Esophagus muscularis mucosa (tissue), 4 donors: Measurements from ENCODE around the gene ARID1B. TPM values are rescaled to one million over a fixed set of nuclear protein-coding genes. Genes with fewer than 3 reads are reported as not detected.

Source experiments
- DNase-seq: peaks from one replicate; pipeline ENCODE4 v3.0.0-alpha.2; 2017; ENCODE audit errors: extremely low spot score
- H3K27ac ChIP-seq, 4 donors: fragments of 200-600 bp; sonication (generic); replicated peaks in 1 of 4; 1 replicate in 3 of 4; 2 replicates in 1 of 4; pipeline ENCODE4 v1.5.1; 2016 to 2019; ENCODE audit warnings: mild to moderate bottlenecking in 1 of 4
- H3K27me3 ChIP-seq, 4 donors: fragments of 200-600 bp; sonication (generic); one replicate each; pipeline versions ENCODE4 v1.5.1 to v1.6.0; 2016 to 2019
- H3K36me3 ChIP-seq, 4 donors: fragments of 200-600 bp; sonication (generic); one replicate each; pipeline ENCODE4 v1.5.1; 2016 to 2019
- H3K4me1 ChIP-seq, 4 donors: fragments of 200-600 bp; sonication (generic); one replicate each; pipeline ENCODE4 v1.5.1; 2016 to 2019
- H3K4me3 ChIP-seq, 4 donors: fragments of 200-600 bp; sonication (generic); 1 replicate in 2 of 4; 2 replicates in 2 of 4; pipeline ENCODE4 v1.5.1; 2016 to 2019; ENCODE audit warnings: mild to moderate bottlenecking in 4 of 4, moderate library complexity in 1 of 4
- H3K9me3 ChIP-seq, 4 donors: fragments of 200-600 bp; sonication (generic); 1 replicate in 3 of 4; 2 replicates in 1 of 4; pipeline ENCODE4 v1.5.1; 2016 to 2019
- CTCF ChIP-seq, 3 experiments: fragments of 200-600 bp in 2 of 3; fragments of 450-650 bp in 1 of 3; sonication (generic) in 2 of 3; IDR thresholded peaks; one replicate each; pipeline ENCODE4 v1.5.1; 2017 to 2019; ENCODE audit warnings: antibody characterized with exemption in 3 of 3, mild to moderate bottlenecking in 2 of 3, moderate library complexity in 1 of 3
- EP300 ChIP-seq: sonication (generic); formaldehyde crosslinking; IDR thresholded peaks from one replicate; pipeline ENCODE4 v1.6.1; 2017; ENCODE audit warnings: antibody characterized with exemption
- POLR2A ChIP-seq: fragments of 450-650 bp; IDR thresholded peaks from one replicate; pipeline ENCODE4 v1.6.1; 2017; ENCODE audit warnings: antibody characterized with exemption, moderate library complexity, mild to moderate bottlenecking, low read depth
- POLR2AphosphoS5 ChIP-seq, 2 donors: sonication (generic); formaldehyde crosslinking; IDR thresholded peaks; one replicate each; pipeline ENCODE4 v1.6.1; 2017; ENCODE audit warnings: antibody characterized with exemption in 2 of 2
- WGBS: methylation state at CpG from one replicate; pipeline ENCODE4 v1.1.5; 2018; 5-methylcytosine and 5-hydroxymethylcytosine counted together
- intact Hi-C: fragments of 100-400 bp; cut with DNase I; formaldehyde crosslinking; loops from one replicate; pipeline ENCODE4 v1.15.1; 2023
- total RNA-seq, 4 donors: library from RNA; depleted of rRNA; stranded (reverse); fragments of >200 nt; gene quantifications; one replicate each; pipeline versions ENCODE4 v1.1.0 to v1.2.1, GENCODE V29; 2016

Gene ARID1B
- total RNA-seq, 4 donors from 2014 or later: 55.0 to 87.2 (median 72.7) TPM

- peaks cover 15 to 26% (median 23%) of the 10 kb centered on the region in 4 donors for H3K4me1 ChIP-seq
- no peak overlapping the region for H3K4me3 ChIP-seq
- WGBS: 13% methylated on average over 2 of the region's 2 CpGs
- intact Hi-C loops: no loop called here
- no peaks in the 10 kb centered on the region for H3K9me3 ChIP-seq
- no peak for TF ChIP-seq POLR2AphosphoS5 (IDR thresholded peaks at IDR 0.05)
- peak; percentile 34 to 65 (median 44) for TF ChIP-seq CTCF (IDR thresholded peaks at IDR 0.05)
- H3K27me3 ChIP-seq: no peaks in the 10 kb centered on the region
- H3K27ac ChIP-seq: no peak overlapping the region
- no peaks in the 10 kb centered on the region for H3K36me3 ChIP-seq
- DNase-seq: no peak
Observed at GRCh38 chr6:157045831-157046454, 268.8 kb downstream of the ARID1B start.

- Histone ChIP-seq H3K36me3 (no peaks in the 10 kb centered on the region), H3K27ac (no peak overlapping the region), H3K4me1 (peaks cover 17 to 28% (median 24%) of the 10 kb centered on the region in 4 donors), H3K4me3 (no peak overlapping the region), H3K9me3 (no peaks in the 10 kb centered on the region), H3K27me3 (no peaks in the 10 kb centered on the region)
- 97% methylated on average over 1 of the region's 1 CpG for WGBS
- TF ChIP-seq POLR2A (no peak), EP300 (no peak), POLR2AphosphoS5 (IDR thresholded peaks at IDR 0.05) (no peak), CTCF (IDR thresholded peaks at IDR 0.05) (no peak)
- intact Hi-C loops: no loop called here
- DNase-seq: no peak
Observed at GRCh38 chr6:157046776-157047175, 269.6 kb downstream of the ARID1B start.

DNA sequence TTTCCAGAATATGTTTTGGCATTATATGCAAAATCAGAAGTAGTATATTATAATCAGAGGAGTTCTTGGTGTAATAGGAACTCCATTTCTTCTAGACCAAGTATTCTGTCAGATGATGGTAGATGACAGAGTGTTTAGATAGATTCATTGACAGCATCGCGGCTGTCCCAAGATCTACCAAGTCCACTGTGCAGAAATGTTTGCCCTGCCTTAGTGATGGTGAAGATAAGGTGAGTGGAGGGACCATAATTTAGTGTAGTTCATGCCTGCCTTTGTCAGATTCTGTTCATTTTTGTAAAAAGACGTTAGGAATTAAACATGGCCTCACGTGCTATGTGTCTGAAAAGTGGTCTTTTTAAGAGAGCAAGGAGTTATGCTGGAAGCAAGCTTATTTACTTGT lies 270.1 kb downstream of the ARID1B start:
- no peak for DNase-seq
- Histone ChIP-seq H3K9me3 (no peaks in the 10 kb centered on the region), H3K4me3 (no peak overlapping the region), H3K27me3 (no peaks in the 10 kb centered on the region), H3K4me1 (peaks cover 17 to 28% (median 24%) of the 10 kb centered on the region in 4 donors), H3K27ac (no peak overlapping the region), H3K36me3 (no peaks in the 10 kb centered on the region)
- TF ChIP-seq POLR2AphosphoS5 (IDR thresholded peaks at IDR 0.05) (no peak), POLR2A (no peak), CTCF (IDR thresholded peaks at IDR 0.05) (no peak)
- 86% methylated on average over 4 of the region's 4 CpGs for WGBS
- intact Hi-C loops: no loop called here

DNA sequence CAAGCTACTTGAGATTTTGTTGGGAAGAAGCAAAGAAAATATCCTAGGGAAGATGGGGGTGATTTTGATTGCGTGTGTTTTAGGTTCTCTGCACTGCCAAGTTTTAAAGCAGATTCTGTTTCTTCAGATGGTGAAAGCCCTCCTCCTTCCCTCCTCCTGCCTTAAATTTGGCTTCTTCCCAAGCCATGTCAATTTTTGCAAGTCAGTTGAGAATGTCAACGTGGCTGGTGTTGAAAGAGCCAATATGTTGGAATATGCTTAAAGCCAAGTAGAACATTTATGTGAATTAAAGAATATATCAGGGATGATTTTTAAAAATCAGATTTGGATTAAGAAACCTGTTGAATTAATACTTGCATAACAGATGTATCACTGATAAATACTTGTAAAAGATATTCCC lies 270.8 kb downstream of the ARID1B start:
- DNase-seq: no peak
- intact Hi-C loops: no loop called here
- TF ChIP-seq POLR2AphosphoS5 (IDR thresholded peaks at IDR 0.05) (no peak), CTCF (IDR thresholded peaks at IDR 0.05) (no peak), EP300 (no peak), POLR2A (no peak)
- peaks cover 17 to 28% (median 24%) of the 10 kb centered on the region in 4 donors for H3K4me1 ChIP-seq
- 38% methylated on average over 2 of the region's 2 CpGs for WGBS
- no peak overlapping the region for H3K27ac ChIP-seq
- H3K27me3 ChIP-seq: no peaks in the 10 kb centered on the region
- H3K9me3 ChIP-seq: no peaks in the 10 kb centered on the region
- H3K36me3 ChIP-seq: no peaks in the 10 kb centered on the region
- no peak overlapping the region for H3K4me3 ChIP-seq

DNA sequence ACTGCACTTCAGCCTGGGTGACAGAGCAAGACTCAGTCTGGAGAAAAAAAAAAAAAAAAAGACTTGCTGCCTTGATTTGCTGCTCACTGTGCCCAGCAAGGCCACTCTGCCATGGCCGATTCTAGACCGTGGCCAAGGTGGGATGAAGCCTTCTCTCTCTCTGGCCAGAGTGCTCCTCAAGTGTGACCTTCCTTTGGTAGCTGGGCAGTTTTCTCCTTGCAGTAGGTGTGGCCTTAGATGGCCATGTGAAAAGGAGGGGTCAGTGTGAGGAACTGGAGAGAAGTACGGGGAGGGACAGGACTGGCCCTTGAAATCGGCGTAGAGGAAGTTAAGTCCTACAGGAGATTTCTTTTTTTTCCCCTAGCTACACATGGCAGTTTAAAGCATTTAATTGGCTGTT lies 272.0 kb downstream of the ARID1B start:
- no peak overlapping the region for H3K27ac ChIP-seq
- no peaks in the 10 kb centered on the region for H3K27me3 ChIP-seq
- H3K36me3 ChIP-seq: no peaks in the 10 kb centered on the region
- TF ChIP-seq POLR2A (no peak), EP300 (no peak), CTCF (IDR thresholded peaks at IDR 0.05) (no peak), POLR2AphosphoS5 (IDR thresholded peaks at IDR 0.05) (no peak)
- DNase-seq: no peak
- H3K9me3 ChIP-seq: no peaks in the 10 kb centered on the region
- intact Hi-C loops: no loop called here
- peaks cover 17 to 28% (median 25%) of the 10 kb centered on the region in 4 donors for H3K4me1 ChIP-seq
- no peak overlapping the region for H3K4me3 ChIP-seq
- WGBS: 85% methylated on average over 5 of the region's 5 CpGs
